Skeletal muscle satellite cell (primary cell): ENCODE measurements around the gene TXLNA.

Source experiments
- H3K27me3 ChIP-seq: 2 replicates; pipeline ENCODE4 v1.7.0; 2013; ENCODE audit warnings: low read length; ENCODE audit not compliant: control insufficient read depth, insufficient read depth
- H3K36me3 ChIP-seq: 2 replicates; pipeline ENCODE4 v1.7.0; 2013; ENCODE audit warnings: mild to moderate bottlenecking, control low read depth, low read length; ENCODE audit not compliant: insufficient read depth
- H3K4me1 ChIP-seq: 2 replicates; pipeline ENCODE4 v1.7.0; 2013; ENCODE audit warnings: low read length; ENCODE audit not compliant: control insufficient read depth, insufficient read depth
- H3K4me2 ChIP-seq: 2 replicates; pipeline ENCODE4 v1.7.0; 2013; ENCODE audit warnings: mild to moderate bottlenecking, low read length
- H3K4me3 ChIP-seq: 2 replicates; pipeline ENCODE4 v1.7.0; 2013; ENCODE audit warnings: low read length
- H3K9ac ChIP-seq: 2 replicates; pipeline ENCODE4 v1.7.0; 2013; ENCODE audit warnings: mild to moderate bottlenecking, low read depth, low read length, moderate library complexity
- H3K9me3 ChIP-seq: replicated peaks from 2 replicates; pipeline ENCODE4 v1.7.0; 2013; ENCODE audit warnings: mild to moderate bottlenecking, control low read depth, low read length

TXLNA gene

GRCh38 chr1:32240140-32240951 lies 60.9 kb downstream of the TXLNA start:
- Histone ChIP-seq H3K27me3 (no peaks in the 10 kb centered on the region), H3K9me3 (no peaks in the 10 kb centered on the region), H3K4me2 (peak overlapping the region; percentile 94), H3K4me1 (peaks cover 34% of the 10 kb centered on the region), H3K4me3 (peak overlapping the region; percentile 68), H3K36me3 (no peaks in the 10 kb centered on the region), H3K9ac (peak overlapping the region; percentile 56)

GRCh38 chr1:32241001-32241763 lies 61.7 kb downstream of the TXLNA start:
- Histone ChIP-seq H3K4me3 (peak overlapping the region; percentile 68), H3K27me3 (no peaks in the 10 kb centered on the region), H3K9me3 (no peaks in the 10 kb centered on the region), H3K9ac (peak overlapping the region; percentile 56), H3K4me2 (peak overlapping the region; percentile 94), H3K36me3 (no peaks in the 10 kb centered on the region), H3K4me1 (peaks cover 29% of the 10 kb centered on the region)

- H3K36me3 ChIP-seq: no peaks in the 10 kb centered on the region
- H3K9ac ChIP-seq: no peak overlapping the region
- H3K27me3 ChIP-seq: no peaks in the 10 kb centered on the region
- peaks cover 30% of the 10 kb centered on the region for H3K4me1 ChIP-seq
- H3K4me2 ChIP-seq: peak overlapping the region; percentile 32
- no peaks in the 10 kb centered on the region for H3K9me3 ChIP-seq
- H3K4me3 ChIP-seq: no peak overlapping the region
Measured at GRCh38 chr1:32242341-32242851, 62.9 kb downstream of the TXLNA start.

GRCh38 chr1:32246888-32247273 lies 67.4 kb downstream of the TXLNA start, which contains the start of gene FAM167B:
Gene FAM167B (plus strand): TSS chr1:32247222. CDS start chr1:32247422, 200 bp downstream.
- H3K4me2 ChIP-seq: no peak within 1 kb of the TSS
- no peaks in the 10 kb centered on the region for H3K9me3 ChIP-seq
- H3K4me3 ChIP-seq: no peak within 1 kb of the TSS
- no peaks in the 10 kb centered on the region for H3K27me3 ChIP-seq
- peaks cover 20% of the 10 kb centered on the region for H3K4me1 ChIP-seq
- no peaks in the 10 kb centered on the region for H3K36me3 ChIP-seq
- no peak within 1 kb of the TSS for H3K9ac ChIP-seq

- no peaks in the 10 kb centered on the region for H3K9me3 ChIP-seq
- no peaks in the 10 kb centered on the region for H3K36me3 ChIP-seq
- peaks cover 2% of the 10 kb centered on the region for H3K27me3 ChIP-seq
- no peak overlapping the region for H3K4me3 ChIP-seq
- H3K4me1 ChIP-seq: peaks cover 19% of the 10 kb centered on the region
- H3K4me2 ChIP-seq: no peak overlapping the region
- H3K9ac ChIP-seq: no peak overlapping the region
Measured at GRCh38 chr1:32247452-32247851, 68.0 kb downstream of the TXLNA start.
